PFSK-1 (cell line): ENCODE results near the gene MAF.

Experiments used
- FOXP2 ChIP-seq: optimal IDR thresholded peaks from 2 replicates; pipeline ENCODE3; 2011; ENCODE audit warnings: borderline replicate concordance, control low read depth, inconsistent platforms; ENCODE audit not compliant: insufficient read depth; ENCODE audit errors: extremely low read length, extremely low read depth
- POLR2AphosphoS5 ChIP-seq: IDR thresholded peaks from 2 replicates; pipeline ENCODE4 v1.6.1; 2012; ENCODE audit warnings: low read depth, mild to moderate bottlenecking, control low read depth, low read length, moderate library complexity
- REST ChIP-seq, 2 experiments: IDR thresholded peaks; 2 replicates each; pipeline versions ENCODE4 v1.6.1 to v1.8.0; 2011 to 2012; ENCODE audit warnings: low read depth in 2 of 2, low read length in 2 of 2, control low read depth in 1 of 2, inconsistent platforms in 1 of 2, mild to moderate bottlenecking in 1 of 2, moderate library complexity in 1 of 2; ENCODE audit not compliant: insufficient read depth in 1 of 2
- SIN3A ChIP-seq: IDR thresholded peaks from 2 replicates; pipeline ENCODE4 v1.6.1; 2012; ENCODE audit warnings: mild to moderate bottlenecking, low read length, moderate library complexity, borderline replicate concordance; ENCODE audit not compliant: insufficient read depth
- TAF1 ChIP-seq: IDR thresholded peaks from 2 replicates; pipeline ENCODE4 v1.6.1; 2012; ENCODE audit warnings: low read length, control low read depth, borderline replicate concordance; ENCODE audit not compliant: insufficient read depth

- no peak for TF ChIP-seq SIN3A
- TF ChIP-seq POLR2AphosphoS5: no peak
- TF ChIP-seq TAF1: no peak
- no peak for TF ChIP-seq REST (IDR thresholded peaks at IDR 0.05; ENCODE audit: insufficient read depth in 1 of 2, low read depth in 2 of 2, low read length in 2 of 2)
- no peak for TF ChIP-seq FOXP2
Observed at GRCh38 chr16:79597277-79598062, 3.1 kb downstream of the MAF start.
